GM19467 (cell line): ENCODE results near the gene SLC22A9.

Experiments used
- ATAC-seq: cut with Tn5 transposase; IDR thresholded peaks from one replicate; pipeline ENCODE4 v1.9.1; 2021; ENCODE audit warnings: mild to moderate bottlenecking, moderate library complexity; ENCODE audit not compliant: unreplicated experiment

Gene SLC22A9

DNA sequence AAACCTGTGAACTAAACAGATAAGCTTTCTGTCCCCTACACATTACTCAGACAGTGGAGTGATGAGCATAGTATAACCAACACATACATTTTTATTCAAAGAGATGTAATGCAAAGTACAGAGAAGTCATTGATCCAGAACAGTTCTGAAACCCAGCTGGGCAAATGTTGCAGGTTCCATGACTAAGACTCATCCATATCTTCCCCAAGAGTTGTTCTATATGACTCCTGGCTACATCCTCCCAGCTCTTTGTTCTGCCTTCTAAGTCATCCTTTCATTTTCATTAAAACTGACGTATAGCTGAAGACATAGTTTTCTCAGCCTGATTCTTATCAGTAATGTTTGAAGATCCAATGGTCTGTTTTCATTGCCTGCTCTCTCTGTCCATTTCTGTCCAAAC, 74.1 kb downstream of the SLC22A9 start:
- ATAC-seq = no peak

DNA sequence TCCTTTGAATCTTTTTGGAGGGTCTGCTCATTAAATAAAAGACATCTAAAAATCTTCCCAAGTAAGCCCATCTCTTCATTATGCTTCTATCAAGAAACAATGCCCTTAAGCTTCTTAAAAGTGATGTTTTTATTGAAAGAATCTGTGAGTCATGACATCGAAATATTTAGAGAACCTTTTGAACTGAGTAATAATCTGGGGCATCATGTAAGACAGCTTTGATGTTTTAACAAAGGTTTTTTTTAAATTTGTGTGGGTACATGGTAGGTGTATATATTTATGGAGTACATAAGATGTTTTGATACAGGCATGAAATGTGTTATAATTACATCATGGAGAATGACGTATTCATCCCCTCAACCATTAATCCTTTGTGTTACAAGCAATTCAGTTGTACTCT, 74.6 kb downstream of the SLC22A9 start:
- no peak for ATAC-seq

DNA sequence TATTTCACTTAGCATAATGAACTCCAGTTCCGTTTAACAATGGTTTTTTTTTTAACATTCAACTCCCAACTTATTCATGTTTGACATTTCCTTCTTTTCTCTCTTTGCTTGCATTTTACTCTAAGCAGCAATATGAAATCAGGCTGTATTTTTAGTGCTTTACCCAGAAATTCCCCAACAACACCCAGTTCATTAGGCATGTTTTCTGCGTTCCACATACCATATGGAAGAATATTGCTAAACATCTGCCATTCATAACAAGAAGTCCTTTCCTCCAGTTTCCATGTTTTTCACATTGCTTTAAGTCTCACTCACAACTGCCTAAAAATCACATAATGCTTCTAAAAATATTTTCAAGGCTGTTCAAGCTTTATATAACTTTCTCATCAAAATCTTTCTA, 75.5 kb downstream of the SLC22A9 start:
- ATAC-seq = no peak

DNA sequence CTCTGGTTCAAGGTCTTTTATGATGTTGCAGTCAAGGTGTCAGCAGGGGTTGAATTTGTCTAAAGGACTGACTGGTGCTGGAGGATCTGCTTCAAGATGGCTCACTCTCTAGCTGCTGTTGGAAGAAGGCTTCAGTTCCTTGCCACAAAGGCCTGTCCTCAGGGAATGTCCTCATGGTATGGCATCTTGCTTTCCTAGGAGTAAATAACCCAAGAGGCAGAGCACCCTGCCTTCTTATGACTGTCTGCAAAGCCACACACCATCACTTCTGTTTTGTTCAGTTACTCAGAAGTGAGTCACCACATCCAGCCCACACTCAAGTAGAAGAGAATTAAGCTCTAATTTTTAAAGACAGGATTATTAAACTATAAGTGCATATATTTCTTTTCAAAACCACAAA, 76.1 kb downstream of the SLC22A9 start:
- ATAC-seq = no peak

DNA sequence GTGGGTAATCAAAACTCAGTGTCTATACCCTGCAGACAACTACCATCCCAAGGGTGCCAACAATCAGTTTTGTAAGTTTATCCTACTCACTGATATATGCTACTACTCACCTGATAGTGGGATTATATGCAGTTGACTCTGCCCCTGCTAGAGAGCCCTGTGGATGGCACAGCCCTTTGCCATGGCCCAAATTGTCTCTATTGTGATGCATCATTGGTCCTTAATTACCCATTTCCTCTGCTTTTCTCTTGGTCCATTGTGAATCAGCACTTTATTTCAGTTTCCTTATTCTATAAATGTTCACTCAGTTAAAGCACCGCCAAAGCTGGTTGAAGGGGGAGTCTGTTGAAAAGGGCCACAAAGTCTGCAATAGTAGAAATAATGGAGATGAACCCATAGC, 79.1 kb downstream of the SLC22A9 start:
- no peak for ATAC-seq

DNA sequence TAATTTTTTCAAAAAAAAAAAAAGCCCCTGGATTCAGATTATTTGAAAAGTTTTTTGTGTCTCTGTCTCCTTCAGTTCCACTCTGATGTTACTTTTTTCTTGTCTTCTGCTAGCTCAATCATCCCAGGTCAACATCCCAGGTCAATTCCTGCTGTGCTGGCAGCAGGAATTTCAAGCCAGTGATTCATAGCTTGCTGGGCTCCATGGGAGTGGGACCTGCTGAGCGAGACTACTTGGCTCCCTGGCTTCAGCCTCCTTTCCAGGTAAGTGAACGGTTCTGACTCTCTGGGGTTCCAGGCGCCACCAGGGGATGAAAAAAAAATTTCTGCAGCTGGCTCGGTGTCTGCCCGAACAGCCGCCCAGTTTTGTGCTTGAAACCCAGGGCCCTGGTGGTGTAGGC, 90.0 kb downstream of the SLC22A9 start:
- no peak for ATAC-seq
